HepG2 (cell line): ENCODE measurements around the gene L3MBTL1. TPM values are rescaled to one million over a fixed set of nuclear protein-coding genes. Genes with fewer than 3 reads are reported as not detected.

Source experiments
- CSRNP1 ChIP-seq: sonication (generic); formaldehyde crosslinking; IDR thresholded peaks from 2 replicates; pipeline ENCODE4 v1.8.1; 2023; ENCODE audit warnings: mild to moderate bottlenecking, missing genetic modification reagents
- CTCF ChIP-seq: sonication (generic); formaldehyde crosslinking; IDR thresholded peaks from 2 replicates; pipeline ENCODE4 v1.5.0; 2020; ENCODE audit warnings: mild to moderate bottlenecking, missing genetic modification reagents, moderate library complexity
- DZIP1 ChIP-seq: sonication (generic); formaldehyde crosslinking; IDR thresholded peaks from 2 replicates; pipeline ENCODE4 v1.5.0; 2020; ENCODE audit warnings: mild to moderate bottlenecking, missing genetic modification reagents
- EZH2 ChIP-seq: conservative IDR thresholded peaks from 2 replicates; pipeline ENCODE4 v1.6.1; 2012; ENCODE audit warnings: mild to moderate bottlenecking, low read depth, low read length, moderate library complexity
- HDAC2 ChIP-seq: sonication (generic); formaldehyde crosslinking; IDR thresholded peaks from 2 replicates; pipeline ENCODE4 v1.4.0; 2020; ENCODE audit warnings: missing genetic modification reagents
- MEIS1 ChIP-seq: sonication (generic); formaldehyde crosslinking; IDR thresholded peaks from 2 replicates; pipeline ENCODE4 v1.9.0; 2021; ENCODE audit warnings: mild to moderate bottlenecking, missing genetic modification reagents, moderate library complexity, borderline replicate concordance
- MXD3 ChIP-seq: IDR thresholded peaks from 2 replicates; pipeline ENCODE4 v1.6.1; 2016; ENCODE audit warnings: mild to moderate bottlenecking, missing biosample characterization, missing genetic modification reagents
- TRIM24 ChIP-seq: sonication (generic); formaldehyde crosslinking; IDR thresholded peaks from 2 replicates; pipeline ENCODE4 v1.8.0; 2022; ENCODE audit warnings: mild to moderate bottlenecking, missing genetic modification reagents
- XRCC5 ChIP-seq: fragments of 200-400 bp; formaldehyde crosslinking; optimal IDR thresholded peaks from 2 replicates; pipeline ENCODE3; 2017; ENCODE audit warnings: mild to moderate bottlenecking, low read length
- ZBTB46 ChIP-seq: sonication (generic); formaldehyde crosslinking; IDR thresholded peaks from 2 replicates; pipeline ENCODE4 v1.4.0; 2020; ENCODE audit warnings: mild to moderate bottlenecking, missing genetic modification reagents, borderline replicate concordance
- ZNF225 ChIP-seq: sonication (generic); formaldehyde crosslinking; IDR thresholded peaks from 2 replicates; pipeline ENCODE4 v1.4.0; 2020; ENCODE audit warnings: mild to moderate bottlenecking, missing genetic modification reagents
- ZNF569 ChIP-seq: sonication (generic); formaldehyde crosslinking; IDR thresholded peaks from 2 replicates; pipeline ENCODE4 v1.5.0; 2020; ENCODE audit warnings: mild to moderate bottlenecking, missing genetic modification reagents, moderate library complexity, borderline replicate concordance
- ZNF703 ChIP-seq: sonication (generic); formaldehyde crosslinking; IDR thresholded peaks from 2 replicates; pipeline ENCODE4 v1.5.1; 2020; ENCODE audit warnings: missing genetic modification reagents, mild to moderate bottlenecking, moderate library complexity, borderline replicate concordance
- ZNF746 ChIP-seq: sonication (generic); formaldehyde crosslinking; IDR thresholded peaks from 2 replicates; pipeline ENCODE4 v1.8.0; 2022; ENCODE audit warnings: mild to moderate bottlenecking, missing genetic modification reagents
- ZNF788 ChIP-seq: sonication (generic); formaldehyde crosslinking; IDR thresholded peaks from 2 replicates; pipeline ENCODE4 v1.5.0; 2020; ENCODE audit warnings: mild to moderate bottlenecking, missing genetic modification reagents, borderline replicate concordance
- polyA plus RNA-seq, 8 experiments: library from polyadenylated mRNA; depleted of rRNA in 3 of 8; stranded (reverse) in 7 of 8; unstranded in 1 of 8; fragments of >200 nt; fragmentation: Illumina TruSeq in 4 of 8; extraction: Trizol in 4 of 8; gene quantifications; 2 replicates each; pipeline versions ENCODE4 v1.2.1 to v1.2.3, GENCODE V29; 2011 to 2016; ENCODE audit warnings: low read depth in 4 of 8, missing spikeins in 1 of 8, mixed read lengths in 1 of 8; ENCODE audit not compliant: insufficient read depth in 1 of 8
- total RNA-seq, 5 experiments: library from RNA; depleted of rRNA; stranded (reverse); fragments of >200 nt; fragmentation: Illumina TruSeq; extraction: Trizol; gene quantifications; 2 replicates each; pipeline ENCODE4 v1.2.3, GENCODE V29; 2016; ENCODE audit warnings: low read depth in 1 of 5

Gene L3MBTL1
- total and polyA plus RNA-seq, 2 of the 13 experiments (the other 11 are each of a cell fraction or from before 2014, with no cell fraction given): 9.0 to 17.8 TPM

- no peak for TF ChIP-seq ZBTB46 (CRISPR knock-in tag)
- no peak for TF ChIP-seq CSRNP1
- peak; percentile 98; the same call in 1 of the 2 replicates for TF ChIP-seq MEIS1
- no peak for TF ChIP-seq TRIM24 (CRISPR knock-in tag)
- peak; percentile 30; the same call in 1 of the 2 replicates for TF ChIP-seq CTCF (CRISPR knock-in tag)
- no peak; the same call in 1 of the 2 replicates for TF ChIP-seq ZNF788 (CRISPR knock-in tag)
- no peak for TF ChIP-seq EZH2
- TF ChIP-seq MXD3 (CRISPR knock-in tag): peak; percentile 68; the same call in 1 of the 2 replicates
- no peak for TF ChIP-seq DZIP1 (CRISPR knock-in tag)
- TF ChIP-seq XRCC5: peak; percentile 67
- peak; percentile 84 for TF ChIP-seq ZNF225
- no peak for TF ChIP-seq ZNF569 (CRISPR knock-in tag)
- TF ChIP-seq HDAC2: peak; percentile 89
- TF ChIP-seq ZNF746 (CRISPR knock-in tag): no peak
- no peak for TF ChIP-seq ZNF703
Observed at GRCh38 chr20:43558412-43559146, 51.1 kb downstream of the L3MBTL1 start, which contains the start of gene SGK2 (continued).
